ENCODE data around the gene SHE. TPM values are rescaled to one million over a fixed set of nuclear protein-coding genes. Genes with fewer than 3 reads are reported as not detected.
"Not testable (repeated sequence)": the region's sequence is repeated elsewhere in the genome, so short reads cannot be mapped to it uniquely, and the experiment has no call there.

SHE gene
- total RNA-seq, 4 donors from 2014 or later, result 9.0 to 24.6 (median 18.0) TPM

DNA sequence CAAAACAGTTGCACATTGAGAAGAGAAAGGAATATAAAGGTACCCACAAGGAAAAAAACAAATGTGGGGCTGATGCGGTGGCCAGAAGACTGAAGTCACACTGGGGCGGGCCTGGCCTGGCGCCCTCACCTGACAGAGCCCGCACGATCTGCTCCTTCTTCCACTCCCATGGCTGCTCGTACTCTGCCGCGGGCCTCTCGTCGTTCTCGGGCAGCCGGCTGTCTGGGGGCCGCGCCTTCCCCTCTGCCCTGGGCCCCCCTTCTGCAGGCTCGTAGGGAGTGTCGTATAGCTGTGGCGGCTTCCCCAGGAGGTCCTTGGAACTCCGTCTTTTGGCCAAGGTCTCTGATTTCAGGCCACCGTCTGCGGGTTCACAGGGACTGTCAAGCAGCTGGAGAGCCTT, 13.3 kb downstream of the SHE start:
- no peak overlapping the region for H3K4me3 ChIP-seq
- H3K9me3 ChIP-seq, result no peaks in the 10 kb centered on the region
- WGBS, 2 donors, result 48 to 50% methylated on average over 19 to 20 of the region's 20 CpGs
- peak overlapping the region in 1 of 4 donors; percentile 30 for H3K27ac ChIP-seq
- peaks cover 0 to 7% (median 3%) of the 10 kb centered on the region in 4 donors for H3K4me1 ChIP-seq
- peaks cover 0 to 19% of the 10 kb centered on the region in 2 donors for H3K27me3 ChIP-seq
- TF ChIP-seq CTCF (IDR thresholded peaks at IDR 0.05), result no peak
- TF ChIP-seq EP300 (IDR thresholded peaks at IDR 0.05), result no peak
- TF ChIP-seq POLR2A (IDR thresholded peaks at IDR 0.05), result no peak
- no peak for DNase-seq (ENCODE audit: low spot score in 2 of 2)
- no peaks in the 10 kb centered on the region for H3K36me3 ChIP-seq

GRCh38 chr1:154486756-154487155, 15.5 kb downstream of the SHE start:
- not testable (repeated sequence) for H3K9me3 ChIP-seq; H3K4me3 ChIP-seq; H3K36me3 ChIP-seq; H3K4me1 ChIP-seq; DNase-seq (ENCODE audit: low spot score in 2 of 2)
- Histone ChIP-seq H3K27ac (peak overlapping the region in 1 of 4 donors; percentile 13), H3K27me3 (peaks cover 0 to 12% of the 10 kb centered on the region in 2 donors)
- 65 to 68% methylated on average over 5 of the region's 5 CpGs for WGBS, 2 donors

GRCh38 chr1:154485910-154486496, 16.2 kb downstream of the SHE start:
- Histone ChIP-seq H3K36me3 (no peaks in the 10 kb centered on the region), H3K4me1 (peaks cover 0 to 6% (median 2%) of the 10 kb centered on the region in 4 donors), H3K4me3 (no peak overlapping the region), H3K27me3 (peaks cover 0 to 9% of the 10 kb centered on the region in 2 donors), H3K27ac (peak overlapping the region in 1 of 4 donors; percentile 13), H3K9me3 (no peaks in the 10 kb centered on the region)
- no peak for DNase-seq (ENCODE audit: low spot score in 2 of 2)
- TF ChIP-seq EP300 (IDR thresholded peaks at IDR 0.05) (no peak), POLR2A (IDR thresholded peaks at IDR 0.05) (no peak), CTCF (IDR thresholded peaks at IDR 0.05) (no peak)
- 75% methylated on average over 7 of the region's 7 CpGs for WGBS, 2 donors

- no peaks in the 10 kb centered on the region for H3K9me3 ChIP-seq
- WGBS, 2 donors, result 51 to 68% methylated on average over 5 of the region's 5 CpGs
- no peak overlapping the region for H3K4me3 ChIP-seq
- DNase-seq (ENCODE audit: low spot score in 2 of 2), result peak in 1 of 2 donors; percentile 28
- no peaks in the 10 kb centered on the region for H3K36me3 ChIP-seq
- TF ChIP-seq CTCF (IDR thresholded peaks at IDR 0.05), result no peak
- peak in 1 of 2 donors; percentile 81 for TF ChIP-seq EP300 (IDR thresholded peaks at IDR 0.05)
- no peak for TF ChIP-seq POLR2A (IDR thresholded peaks at IDR 0.05)
- peaks cover 0 to 15% (median 5%) of the 10 kb centered on the region in 4 donors for H3K4me1 ChIP-seq
- H3K27me3 ChIP-seq, result peaks cover 0 to 4% of the 10 kb centered on the region in 2 donors
- no peak overlapping the region for H3K27ac ChIP-seq
Observed at GRCh38 chr1:154485106-154485505, 17.1 kb downstream of the SHE start.

GRCh38 chr1:154483941-154484803, 18.0 kb downstream of the SHE start:
- Histone ChIP-seq H3K9me3 (no peaks in the 10 kb centered on the region), H3K4me1 (peaks cover 0 to 25% (median 7%) of the 10 kb centered on the region in 4 donors), H3K27me3 (peaks cover 0 to 4% of the 10 kb centered on the region in 2 donors), H3K4me3 (no peak overlapping the region), H3K36me3 (no peaks in the 10 kb centered on the region), H3K27ac (peak overlapping the region in 1 of 4 donors; percentile 20)
- DNase-seq (ENCODE audit: low spot score in 2 of 2), result no peak
- 82 to 85% methylated on average over 14 of the region's 14 CpGs for WGBS, 2 donors
- TF ChIP-seq EP300 (IDR thresholded peaks at IDR 0.05) (no peak), POLR2A (IDR thresholded peaks at IDR 0.05) (no peak), CTCF (IDR thresholded peaks at IDR 0.05) (no peak)
